ENCODE measurements around the gene KRT23.

KRT23 gene

DNA sequence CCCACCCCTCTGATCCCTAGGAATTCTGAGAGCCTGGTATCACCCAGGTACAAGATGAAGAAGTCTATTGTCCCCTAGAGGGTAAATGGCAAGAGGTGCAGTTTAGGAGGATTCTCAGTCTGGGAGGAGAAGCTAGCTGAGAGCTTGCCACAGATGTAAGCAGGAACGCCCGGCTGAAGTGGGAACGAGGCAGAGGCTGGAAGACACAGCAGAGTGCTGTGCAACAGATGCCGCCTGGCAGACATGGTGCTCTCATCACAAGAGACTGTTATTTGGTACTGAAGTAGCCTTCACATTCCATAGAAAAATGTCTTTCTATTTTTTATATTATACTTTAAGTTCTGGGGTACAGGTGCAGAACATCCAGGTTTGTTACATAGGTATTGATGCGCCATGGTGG is 32.1 kb downstream of the KRT23 start:
- no peak for DNase-seq

DNA sequence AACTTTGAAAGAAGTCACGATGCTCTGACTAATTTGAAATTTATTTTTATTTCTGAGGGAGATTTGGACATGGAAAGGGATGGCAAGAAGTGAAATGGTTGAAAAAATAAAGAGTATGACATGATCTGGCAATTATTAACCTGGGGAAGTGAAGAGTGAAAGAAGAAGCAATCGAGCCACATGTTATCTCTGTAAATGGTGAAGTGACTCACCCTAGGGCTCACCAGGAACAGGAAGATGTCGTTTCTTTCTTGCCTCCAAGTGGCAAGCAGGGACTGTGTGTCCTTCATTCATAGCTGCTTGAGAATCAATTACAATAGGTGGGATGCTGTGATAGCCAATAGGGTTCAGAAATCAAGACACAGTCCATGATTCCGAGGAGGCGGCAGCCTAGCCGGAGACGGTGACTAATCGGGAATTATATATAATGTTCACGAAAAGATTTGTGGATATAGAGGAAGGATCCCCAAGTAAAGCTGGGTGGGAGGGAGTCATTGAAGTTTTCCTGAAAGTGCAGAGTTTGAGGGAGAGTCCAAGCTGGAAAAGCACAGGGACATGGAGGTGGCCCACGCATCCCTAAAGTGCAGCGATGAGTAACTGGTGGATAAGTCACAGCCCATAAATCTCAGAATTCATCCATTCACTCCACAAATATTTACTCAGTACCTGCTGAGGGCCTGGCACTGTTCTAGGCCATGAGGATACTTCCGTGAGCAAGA is 34.2 kb downstream of the KRT23 start:
- DNase-seq: no peak

DNA sequence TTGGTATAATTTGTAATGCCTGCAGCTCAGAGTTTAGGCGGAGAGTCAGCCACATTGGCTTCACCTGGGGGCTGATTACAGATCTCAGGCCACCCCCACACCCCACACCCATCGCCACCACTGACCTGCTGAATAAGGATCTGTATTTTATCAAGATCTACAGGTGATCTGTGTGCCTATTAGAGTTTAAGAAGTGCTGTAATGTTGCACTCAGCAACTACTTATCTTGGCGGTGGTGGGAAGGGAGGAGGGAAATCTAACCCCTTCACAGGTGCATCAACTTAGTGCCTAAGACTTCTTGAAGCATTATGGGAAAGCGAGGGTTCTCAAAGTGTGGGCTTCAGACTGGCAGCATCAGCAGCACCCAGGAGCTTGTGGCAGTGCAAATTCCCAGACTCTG is 34.9 kb downstream of the KRT23 start:
- DNase-seq: no peak

DNA sequence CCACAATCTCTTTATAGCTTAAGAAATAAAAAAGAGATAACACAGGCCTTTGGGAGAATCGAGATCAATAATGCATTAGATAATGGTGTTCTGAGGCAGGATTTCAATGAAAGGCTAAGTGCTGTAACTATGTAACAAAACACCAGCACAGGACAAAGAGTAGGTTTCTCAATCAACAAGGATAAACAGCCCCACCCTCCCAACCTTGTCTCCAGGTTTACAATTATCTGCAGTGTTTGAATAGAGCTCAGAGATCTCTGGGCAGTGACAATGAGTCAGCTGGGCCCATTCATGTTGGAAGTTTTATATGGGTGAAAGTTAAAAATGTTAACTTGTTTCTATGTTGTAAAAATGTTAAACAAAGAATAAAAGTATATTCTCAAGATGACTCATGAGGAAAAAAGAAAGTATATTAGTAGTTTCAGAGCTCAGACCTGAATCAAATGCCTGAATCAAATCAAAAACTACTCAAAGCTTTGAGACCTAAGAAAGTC is 35.4 kb downstream of the KRT23 start:
- no peak for DNase-seq

DNA sequence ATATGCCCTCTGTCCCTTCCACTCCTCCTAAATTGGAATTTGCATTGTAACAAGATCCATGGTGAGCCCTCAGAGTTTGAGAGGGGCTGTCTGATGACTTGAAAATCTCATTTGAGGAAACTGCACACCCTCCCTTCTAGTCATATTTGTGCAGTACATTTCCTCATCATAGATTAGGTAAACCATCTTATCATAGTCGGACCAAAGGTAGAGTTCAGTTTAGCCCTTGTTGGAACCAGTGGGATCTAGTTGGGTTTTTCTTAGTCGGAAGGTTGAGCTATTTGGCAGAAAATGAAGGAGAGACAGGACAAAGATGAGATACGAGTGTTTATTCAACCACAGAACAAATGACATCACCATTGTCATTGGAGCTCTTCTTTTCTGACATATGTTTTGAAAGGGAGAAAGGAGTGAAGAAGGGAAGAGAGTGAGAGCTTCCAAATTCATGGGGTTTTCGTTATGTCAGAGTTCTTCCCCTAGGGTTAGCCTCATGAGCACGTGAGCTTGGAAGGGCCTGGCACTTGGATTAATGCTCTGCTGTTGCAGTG is 36.6 kb downstream of the KRT23 start:
- DNase-seq: no peak

DNA sequence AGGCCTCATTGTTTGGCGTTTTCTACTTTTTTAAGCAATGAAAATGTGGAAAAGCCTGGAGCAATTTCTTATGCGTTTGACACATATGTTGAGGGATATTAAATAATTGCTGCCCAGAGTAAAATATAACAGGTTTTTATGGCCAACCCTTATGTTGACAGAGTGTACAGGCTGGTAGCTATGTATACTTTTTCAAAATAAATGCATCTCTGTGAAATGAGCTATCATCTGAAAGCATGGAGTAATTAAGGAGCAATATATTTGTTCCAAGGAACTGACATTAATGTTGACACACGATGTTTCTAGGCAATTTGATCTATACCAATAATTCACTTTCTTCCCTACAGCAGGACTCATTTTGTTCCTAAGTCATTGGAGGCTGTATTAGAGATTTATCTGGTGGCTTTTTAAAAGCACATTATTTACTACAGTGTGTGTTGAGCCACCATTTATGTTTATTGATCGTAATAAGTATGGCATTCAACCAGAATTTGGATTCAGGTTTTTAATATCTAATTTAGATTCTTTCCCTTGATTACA is 40.5 kb downstream of the KRT23 start:
- DNase-seq: no peak

DNA sequence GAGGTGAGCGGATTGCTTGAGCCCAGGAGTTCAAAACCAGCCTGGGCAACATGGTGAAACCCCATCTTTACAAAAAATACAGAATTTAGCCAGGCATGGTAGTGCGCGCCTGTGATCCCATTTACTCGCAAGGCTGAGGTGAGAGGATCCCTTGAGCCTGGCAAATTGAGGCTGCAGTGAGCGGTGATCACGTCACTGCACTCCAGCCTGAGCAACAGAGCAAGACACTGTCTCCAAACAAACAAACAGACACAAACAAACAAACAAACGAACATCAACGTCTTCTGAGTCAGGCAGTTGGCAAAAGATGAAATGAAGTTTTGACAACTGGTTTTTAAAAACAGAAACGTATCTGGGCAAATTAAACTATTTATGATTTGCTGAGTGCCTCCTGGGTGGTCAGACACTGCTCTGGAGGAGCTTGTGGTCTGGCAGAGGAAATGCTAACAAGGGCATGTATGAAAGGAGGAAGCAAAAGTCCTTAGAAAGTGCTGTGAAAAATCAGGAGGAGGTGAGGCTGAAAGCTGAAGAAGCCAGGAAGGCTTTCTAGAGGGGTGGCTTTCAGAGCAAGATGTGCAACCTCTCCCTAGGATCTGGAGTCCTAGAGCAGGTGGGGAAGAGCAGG is 42.2 kb downstream of the KRT23 start:
- DNase-seq: no peak

DNA sequence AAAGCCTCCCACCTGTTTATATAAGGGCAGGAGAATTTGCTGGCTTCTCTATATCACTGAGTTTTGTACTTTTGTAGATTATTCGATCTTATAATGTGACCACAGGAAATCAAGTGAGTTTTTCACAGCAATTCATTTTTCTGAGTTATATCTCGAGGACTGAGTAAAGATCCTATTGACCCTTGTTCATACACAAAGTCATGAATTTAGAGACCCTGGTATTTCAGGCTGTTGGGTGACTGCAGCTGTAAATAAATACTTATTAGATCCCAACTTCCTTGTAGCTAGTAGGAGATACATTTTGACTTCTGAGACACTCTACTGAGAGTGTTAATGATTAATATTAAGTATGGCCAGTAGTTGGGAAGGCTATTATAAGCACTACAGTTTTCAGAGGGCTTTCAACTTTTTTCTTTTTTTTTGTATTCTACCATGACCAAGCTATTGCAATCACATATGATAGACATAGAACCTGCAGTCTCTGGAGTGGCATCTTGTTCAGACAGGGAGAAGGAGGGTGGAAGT is 49.2 kb downstream of the KRT23 start:
- no peak for DNase-seq

DNA sequence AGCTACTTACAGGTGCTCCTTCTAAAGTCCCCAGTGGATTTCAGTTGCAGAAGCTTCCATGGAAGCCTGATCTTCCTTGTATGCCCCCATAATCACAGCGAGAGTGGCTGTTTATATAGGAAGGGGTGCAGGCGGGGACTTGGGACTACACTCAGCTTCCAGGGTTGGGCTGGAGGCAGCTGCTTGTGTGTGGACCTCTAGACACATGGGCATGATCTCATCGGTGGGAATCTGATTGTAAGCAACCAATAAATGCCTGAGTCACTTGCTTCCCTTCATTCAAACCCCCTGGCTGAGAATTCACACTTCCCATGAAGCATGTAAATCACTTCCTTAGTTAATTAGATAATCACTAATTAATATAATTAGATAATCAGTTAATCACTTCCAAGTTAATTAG is 51.4 kb downstream of the KRT23 start:
- DNase-seq: no peak

DNA sequence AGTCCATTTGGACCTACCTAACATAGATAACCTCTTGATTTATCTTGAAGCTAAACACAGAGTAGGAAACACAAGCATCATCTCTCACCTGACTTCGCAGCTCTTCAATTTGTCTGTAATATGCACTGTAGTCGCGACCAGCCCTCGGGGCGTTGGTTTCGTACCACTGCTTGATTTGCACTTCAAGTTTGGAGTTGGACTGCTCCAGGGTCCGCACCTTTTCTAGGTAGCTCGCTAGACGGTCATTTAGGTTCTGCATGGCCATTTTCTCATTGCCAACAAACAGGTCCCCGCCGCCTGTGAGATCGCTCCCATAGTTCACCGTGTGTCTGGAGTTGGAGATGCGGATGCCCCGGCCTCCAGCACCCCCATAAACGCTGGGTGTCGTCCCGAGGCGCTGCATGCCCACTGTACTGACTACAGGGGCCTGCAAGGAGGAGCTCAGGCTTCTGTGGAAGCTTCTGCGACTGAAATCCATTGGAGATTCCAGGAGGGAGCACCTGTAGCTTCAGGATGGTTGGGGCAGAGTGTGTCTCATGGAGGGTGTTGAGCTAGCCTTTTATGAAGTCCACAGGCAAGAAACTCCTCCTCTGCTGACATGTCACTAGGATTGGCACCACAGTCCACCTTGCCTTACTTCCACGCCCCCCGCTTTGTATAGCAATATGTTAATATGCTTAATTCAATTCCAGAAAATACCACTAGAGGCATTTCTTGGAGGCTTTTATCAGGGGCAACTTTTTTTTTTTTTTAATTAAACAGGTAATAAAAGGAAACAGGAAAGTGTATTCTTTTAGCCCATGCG is 52.5 kb downstream of the KRT23 start, which contains the start of gene KRT20:
Gene KRT20, minus strand, starts transcription at position 535 of the 805 bp plus-strand sequence. Its CDS starts 57 bp downstream, at position 478.
- DNase-seq: no peak

DNA sequence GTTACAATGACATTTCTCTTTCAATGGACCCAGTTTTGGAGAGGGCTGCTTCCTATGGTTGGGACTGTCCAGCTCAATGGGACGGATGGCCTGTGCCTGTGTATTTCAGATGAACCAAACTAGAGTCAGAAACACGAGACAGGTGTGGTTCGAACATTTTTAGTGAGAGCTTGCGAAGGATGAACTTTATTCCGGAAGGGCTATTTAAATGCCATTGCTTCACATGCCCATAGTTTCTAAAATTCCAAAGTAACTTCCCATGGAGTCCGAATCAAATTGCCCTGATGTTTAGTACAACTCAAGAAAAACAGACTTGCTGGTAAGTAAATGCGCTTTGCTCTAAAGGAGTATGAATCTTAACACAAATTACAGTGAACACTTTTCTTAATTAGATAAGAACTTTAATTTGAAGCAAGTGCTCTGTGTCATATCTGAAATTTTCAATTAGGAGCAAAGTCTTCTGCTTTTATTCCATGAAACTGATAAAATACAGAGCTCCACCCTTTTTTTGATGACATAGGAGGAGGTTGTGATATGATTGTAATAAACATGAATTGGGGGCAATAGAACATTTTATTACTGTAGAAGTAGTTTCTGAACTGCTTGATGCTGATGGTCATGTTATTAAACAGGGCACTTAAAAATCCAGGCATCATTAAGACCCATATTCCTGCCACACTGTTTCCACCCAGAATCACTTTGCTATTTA is 53.7 kb downstream of the KRT23 start:
- DNase-seq: no peak

DNA sequence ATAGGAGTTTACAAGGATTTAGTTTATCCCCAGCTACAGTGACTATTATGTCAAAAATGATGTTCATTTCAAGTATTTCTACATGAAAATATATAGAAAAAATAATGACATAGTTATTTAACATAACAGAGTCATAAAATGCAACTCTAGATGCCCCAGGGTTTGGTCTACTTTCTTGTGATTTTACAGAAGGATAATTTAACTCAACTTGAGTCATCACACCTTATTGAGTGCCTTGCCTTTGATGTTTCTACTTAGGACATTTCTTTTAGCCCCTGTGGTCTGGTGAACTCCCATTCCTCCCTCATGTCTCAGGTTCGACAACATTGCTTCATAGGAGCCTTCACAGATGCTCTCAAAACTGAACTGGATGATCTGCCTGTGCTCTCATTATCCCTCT is 54.4 kb downstream of the KRT23 start:
- no peak for DNase-seq

DNA sequence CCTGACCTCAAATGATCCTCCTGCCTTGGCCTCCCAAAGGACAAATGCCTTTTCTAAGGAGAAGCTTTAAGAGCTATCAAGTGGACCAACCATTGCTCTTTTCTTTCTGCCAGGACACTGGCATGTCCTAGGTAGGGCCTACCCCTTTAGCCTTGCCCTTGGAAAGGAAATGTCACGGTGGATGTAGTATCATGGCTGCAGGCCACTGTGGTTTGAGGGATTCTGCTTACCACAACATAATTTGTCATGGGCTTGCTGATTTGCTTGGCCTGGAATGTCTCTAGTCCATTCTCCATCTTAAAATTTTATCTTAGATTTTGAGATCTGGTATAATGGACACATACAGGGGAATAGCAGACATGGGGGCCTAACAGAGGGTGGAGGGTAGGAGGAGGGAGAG is 58.4 kb downstream of the KRT23 start:
- no peak for DNase-seq

DNA sequence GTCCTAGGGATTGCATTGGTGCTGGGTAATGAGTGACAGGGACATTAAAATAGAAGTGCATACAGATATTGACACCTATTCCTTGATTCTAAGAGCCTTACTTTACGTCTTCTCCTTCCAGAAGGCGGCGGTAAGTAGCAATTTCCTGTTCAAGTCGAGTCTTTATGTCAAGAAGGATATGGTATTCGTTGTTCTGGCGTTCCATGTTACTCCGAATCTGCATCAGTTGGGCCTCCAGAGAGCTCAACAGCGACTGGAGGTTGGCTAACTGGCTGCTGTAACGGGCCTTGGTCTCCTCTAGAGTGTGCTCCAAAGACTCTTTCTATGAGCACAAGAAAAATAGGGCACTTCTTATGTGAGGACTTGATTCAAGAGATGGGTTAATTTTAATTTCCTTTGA is 59.4 kb downstream of the KRT23 start:
- DNase-seq: no peak

DNA sequence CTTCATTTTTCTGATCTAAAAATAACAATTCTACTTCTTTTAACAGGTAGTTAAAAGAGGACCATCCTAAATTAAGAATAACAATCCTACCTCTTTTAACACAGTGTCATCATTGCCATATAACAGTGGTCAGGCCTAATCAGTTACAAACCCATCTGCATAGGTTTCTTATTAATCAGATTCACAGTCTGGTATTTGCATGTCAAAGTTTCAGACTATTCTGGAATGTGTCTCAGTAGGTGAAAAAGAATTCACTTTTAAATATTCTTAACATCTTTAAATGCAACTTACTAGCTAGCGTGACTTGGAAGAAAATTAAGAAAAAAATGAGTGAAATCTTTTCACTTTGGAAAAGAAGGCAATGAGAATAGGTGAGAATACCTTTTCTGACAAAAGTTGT is 63.6 kb downstream of the KRT23 start:
- no peak for DNase-seq

DNA sequence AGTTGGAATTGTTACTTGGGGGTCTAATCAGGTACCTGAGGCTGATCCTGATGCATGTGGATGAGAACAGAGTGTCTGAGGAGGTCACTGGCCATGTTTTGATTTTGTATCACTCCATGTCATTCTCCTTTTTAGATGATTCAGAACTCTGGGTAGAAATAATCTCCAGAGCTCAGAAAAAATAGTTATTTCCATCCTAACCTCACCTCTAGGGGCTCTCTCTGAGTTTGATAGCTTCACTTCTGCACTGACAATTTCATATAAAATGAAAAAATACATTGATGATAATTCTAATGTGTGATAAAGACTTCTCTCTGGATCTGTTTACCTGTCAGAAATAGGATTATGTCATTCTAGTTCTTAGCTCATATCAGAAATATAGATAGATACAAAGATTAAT is 64.2 kb downstream of the KRT23 start:
- DNase-seq: no peak
